ENCODE data around the gene PPP1R13B. TPM values are rescaled to one million over a fixed set of nuclear protein-coding genes. Genes with fewer than 3 reads are reported as not detected.

PPP1R13B gene
- total RNA-seq (2022; extraction: Qiagen RNA extraction) = 4.0 to 5.6 TPM (median 4.6 TPM) in 5 replicates

GRCh38 chr14:103847451-103848174 is at the start of gene PPP1R13B:
Gene PPP1R13B, minus strand, starts transcription at chr14:103847575. Its CDS starts 268 bp downstream, at chr14:103847307.

DNA sequence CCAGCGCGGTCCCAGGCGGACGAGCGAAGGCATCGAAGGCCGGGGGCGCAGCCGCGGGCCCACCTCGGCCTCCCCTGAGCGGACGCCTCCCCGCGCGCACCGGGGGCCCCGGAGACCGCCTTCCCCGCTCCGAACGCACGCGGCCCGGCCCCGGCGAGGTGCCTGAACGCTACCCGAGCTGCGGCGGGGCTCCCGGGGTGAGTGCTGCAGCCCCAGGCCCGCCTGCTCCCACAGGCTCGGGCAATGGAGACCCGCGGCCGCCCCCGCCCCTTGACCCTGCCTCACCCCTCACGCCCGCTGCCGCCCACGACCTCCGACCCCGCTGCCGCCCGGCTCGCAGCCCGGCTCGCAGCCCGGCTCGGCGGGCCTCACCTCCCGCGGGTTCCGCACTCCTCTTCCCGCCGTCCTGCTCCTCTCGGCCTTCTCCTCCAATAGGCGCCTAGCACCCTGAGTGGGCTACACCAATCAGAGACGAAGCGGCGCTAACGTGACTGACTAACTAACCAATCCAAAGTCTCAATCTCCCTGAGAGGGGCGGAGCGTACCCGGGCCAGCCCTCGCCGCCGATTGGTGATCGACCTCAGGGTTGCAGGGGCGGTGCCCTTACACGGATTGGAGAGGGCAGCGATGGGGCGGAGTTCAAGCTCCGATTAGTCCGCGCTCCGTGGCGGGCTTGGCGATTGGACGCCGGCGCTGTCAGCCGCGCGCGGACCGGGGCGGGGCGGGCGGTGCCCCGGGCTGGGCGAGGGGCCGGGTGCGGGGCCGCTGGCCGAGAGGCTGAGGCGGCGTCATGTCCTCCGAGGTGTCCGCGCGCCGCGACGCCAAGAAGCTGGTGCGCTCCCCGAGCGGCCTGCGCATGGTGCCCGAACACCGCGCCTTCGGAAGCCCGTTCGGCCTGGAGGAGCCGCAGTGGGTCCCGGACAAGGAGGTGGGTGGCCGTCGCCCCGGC is 132.0 kb downstream of the PPP1R13B start, which contains the start of the genes XRCC3 and ZFYVE21:
TSS of gene XRCC3 (minus strand) at position 400 of the 949 bp plus-strand sequence. CDS start 4,364 bp downstream, outside the sequence.
TSS of gene ZFYVE21 (plus strand) at position 759 of the 949 bp plus-strand sequence. CDS start at position 791, 32 bp downstream.

Other genes with a start within 250 kb of the PPP1R13B start
- 78.5 to 112 TPM (median 107 TPM) in 5 replicates for gene KLC1, start 218.4 kb downstream of the PPP1R13B start, total RNA-seq (2022; extraction: Qiagen RNA extraction)
- gene XRCC3, start 132.1 kb downstream of the PPP1R13B start, total RNA-seq (2022; extraction: Qiagen RNA extraction) = 28.1 to 35.5 TPM (median 30.2 TPM) in 5 replicates
- gene ZFYVE21, start 131.8 kb downstream of the PPP1R13B start, total RNA-seq (2022; extraction: Qiagen RNA extraction) = 34.0 to 47.2 TPM (median 42.9 TPM) in 5 replicates
- 0.14 to 0.40 TPM (median 0.28 TPM) in 4 of 5 replicates, not detected in the other for gene TDRD9, start 80.9 kb upstream of the PPP1R13B start, total RNA-seq (2022; extraction: Qiagen RNA extraction)
- not detected in 5 replicates for gene RD3L, start 95.0 kb upstream of the PPP1R13B start, total RNA-seq (2022; extraction: Qiagen RNA extraction)
- 0.13 to 0.72 TPM in 2 of 5 replicates, not detected in the others for gene ASPG, start 238.1 kb upstream of the PPP1R13B start, total RNA-seq (2022; extraction: Qiagen RNA extraction)